ENCODE measurements around the gene CAMKK1. TPM values are rescaled to one million over a fixed set of nuclear protein-coding genes. Genes with fewer than 3 reads are reported as not detected.

The CAMKK1 gene
- total and polyA plus RNA-seq, 8 donors, result 4.2 to 23.0 (median 6.0) TPM

- FAIRE-seq (no peak), ATAC-seq (no peak), DNase-seq (no peak)
- TF ChIP-seq CTCF (IDR thresholded peaks at IDR 0.05), result no peak
- Histone ChIP-seq H3K36me3 (peaks cover 0 to 39% (median 5%) of the 10 kb centered on the region in 3 donors), H3K4me1 (no peaks in the 10 kb centered on the region), H3K9me3 (no peaks in the 10 kb centered on the region), H3K4me3 (no peak overlapping the region), H3K27me3 (no peaks in the 10 kb centered on the region), H3K27ac (no peak overlapping the region)
- 66% methylated on average over 7 of the region's 7 CpGs for WGBS, 2 donors
- intact Hi-C loops (cut with DNase I), result loop anchor here in 2 of 3 donors (10.0 kb wide), 1 partner anchor 94 kb away; no protein-coding TSS in a partner anchor
Measured at GRCh38 chr17:3828151-3828851, 64.6 kb downstream of the CAMKK1 start.

- TF ChIP-seq CTCF (IDR thresholded peaks at IDR 0.05), result peak; percentile 12 to 54 (median 40)
- Histone ChIP-seq H3K9me3 (no peaks in the 10 kb centered on the region), H3K4me1 (no peaks in the 10 kb centered on the region), H3K4me3 (no peak overlapping the region), H3K27ac (no peak overlapping the region), H3K36me3 (peaks cover 0 to 37% (median 5%) of the 10 kb centered on the region in 3 donors), H3K27me3 (no peaks in the 10 kb centered on the region)
- ATAC-seq (peak; percentile 56 to 85 (median 70)), DNase-seq (peak in 3 of 6 donors; percentile 26 to 65 (median 59)), FAIRE-seq (no peak)
- intact Hi-C loops (cut with DNase I), result loop anchor here in 2 of 3 donors (10.0 kb wide), 1 partner anchor 92 kb away; no protein-coding TSS in a partner anchor
- 50 to 53% methylated on average over 6 of the region's 6 CpGs for WGBS, 2 donors
Measured at GRCh38 chr17:3827124-3827773, 65.6 kb downstream of the CAMKK1 start.

- TF ChIP-seq CTCF (IDR thresholded peaks at IDR 0.05), result no peak
- no peaks in the 10 kb centered on the region for H3K9me3 ChIP-seq
- no peaks in the 10 kb centered on the region for H3K4me1 ChIP-seq
- no peak for FAIRE-seq
- no peak overlapping the region for H3K4me3 ChIP-seq
- no peak for DNase-seq
- ATAC-seq, result no peak
- H3K36me3 ChIP-seq, result peaks cover 0 to 47% (median 5%) of the 10 kb centered on the region in 3 donors
- intact Hi-C loops (cut with DNase I), result loop anchor here in 2 of 3 donors (10.0 kb wide), 1 partner anchor 91 kb away; no protein-coding TSS in a partner anchor
- H3K27me3 ChIP-seq, result no peaks in the 10 kb centered on the region
- no peak overlapping the region for H3K27ac ChIP-seq
- WGBS, 2 donors, result 80 to 88% methylated on average over 4 of the region's 4 CpGs
Measured at GRCh38 chr17:3826191-3826590, 66.7 kb downstream of the CAMKK1 start.

- no peak for TF ChIP-seq CTCF (IDR thresholded peaks at IDR 0.05)
- intact Hi-C loops (cut with DNase I), result loop anchor here in 2 of 3 donors (10.0 kb wide), 1 partner anchor 86 kb away; no protein-coding TSS in a partner anchor
- ATAC-seq, result no peak
Measured at GRCh38 chr17:3821101-3821500, 71.8 kb downstream of the CAMKK1 start.

More at GRCh38 chr17:3821101-3821500, 71.8 kb downstream of the CAMKK1 start:
- Histone ChIP-seq H3K4me1 (no peaks in the 10 kb centered on the region), H3K36me3 (peaks cover 0 to 75% (median 4%) of the 10 kb centered on the region in 3 donors), H3K27me3 (no peaks in the 10 kb centered on the region), H3K4me3 (no peak overlapping the region), H3K27ac (no peak overlapping the region), H3K9me3 (no peaks in the 10 kb centered on the region)
- no peak for FAIRE-seq
- 69 to 78% methylated on average over 9 of the region's 9 CpGs for WGBS, 2 donors
- DNase-seq, result no peak
